MM.1S (cell line): ENCODE measurements around the gene KLF15.

Experiments
- DNase-seq: peaks from one replicate; pipeline ENCODE4 v3.0.0-alpha.2; 2015
- H2AFZ ChIP-seq: fragments of 300-600 bp; sonication (generic); 2 replicates; pipeline ENCODE4 v1.6.0; 2016; ENCODE audit warnings: antibody characterized with exemption, low read length
- H3F3A ChIP-seq: fragments of 300-600 bp; sonication (generic); 2 replicates; pipeline ENCODE4 v1.6.1; 2016; ENCODE audit warnings: mild to moderate bottlenecking, antibody characterized with exemption, low read length, moderate library complexity, mixed read lengths; ENCODE audit not compliant: insufficient read depth
- H3K27ac ChIP-seq: fragments of 300-600 bp; sonication (generic); 2 replicates; pipeline ENCODE4 v1.5.1; 2016; ENCODE audit warnings: mild to moderate bottlenecking, low read length
- H3K27me3 ChIP-seq: fragments of 300-600 bp; sonication (generic); replicated peaks from 2 replicates; pipeline ENCODE4 v1.6.0; 2016; ENCODE audit warnings: low read length; ENCODE audit not compliant: insufficient read depth
- H3K36me3 ChIP-seq: fragments of 300-600 bp; sonication (generic); replicated peaks from 2 replicates; pipeline ENCODE4 v1.6.1; 2016; ENCODE audit warnings: mild to moderate bottlenecking, low read length, mixed read lengths; ENCODE audit not compliant: insufficient read depth
- H3K4me1 ChIP-seq: fragments of 300-600 bp; sonication (generic); 2 replicates; pipeline ENCODE4 v1.6.1; 2016; ENCODE audit warnings: low read length, mixed read lengths
- H3K4me2 ChIP-seq: fragments of 300-600 bp; sonication (generic); 2 replicates; pipeline ENCODE4 v1.6.0; 2016; ENCODE audit warnings: low read depth, low read length
- H3K4me3 ChIP-seq: fragments of 300-600 bp; sonication (generic); 2 replicates; pipeline ENCODE4 v1.5.1; 2016; ENCODE audit warnings: low read length, mixed read lengths
- H3K79me2 ChIP-seq: fragments of 300-600 bp; sonication (generic); 2 replicates; pipeline ENCODE4 v1.6.1; 2016; ENCODE audit warnings: mixed run types, low read length, mixed read lengths
- H3K9ac ChIP-seq: fragments of 300-600 bp; sonication (generic); 2 replicates; pipeline ENCODE4 v1.6.1; 2016; ENCODE audit warnings: low read length, mixed read lengths
- H3K9me2 ChIP-seq: fragments of 300-600 bp; sonication (generic); replicated peaks from 2 replicates; pipeline ENCODE4 v1.6.1; 2016; ENCODE audit warnings: mild to moderate bottlenecking, low read length, mixed read lengths; ENCODE audit not compliant: insufficient read depth
- H3K9me3 ChIP-seq: fragments of 300-600 bp; sonication (generic); replicated peaks from 2 replicates; pipeline ENCODE4 v1.6.1; 2016; ENCODE audit warnings: mild to moderate bottlenecking, low read length, mixed read lengths; ENCODE audit not compliant: insufficient read depth
- H4K20me1 ChIP-seq: fragments of 300-600 bp; sonication (generic); 2 replicates; pipeline ENCODE4 v1.6.1; 2016; ENCODE audit warnings: mild to moderate bottlenecking, low read length, moderate library complexity, mixed read lengths; ENCODE audit not compliant: insufficient read depth
- CTCF ChIP-seq: fragments of 300-600 bp; sonication (generic); IDR thresholded peaks from 2 replicates; pipeline ENCODE4 v1.5.1; 2016; ENCODE audit warnings: antibody characterized with exemption, low read length, mixed read lengths
- EZH2 ChIP-seq: fragments of 300-600 bp; sonication (generic); optimal IDR thresholded peaks from 2 replicates; pipeline ENCODE3; 2017; ENCODE audit warnings: low read depth, mild to moderate bottlenecking, antibody characterized with exemption, low read length, mixed read lengths
- EZH2phosphoT487 ChIP-seq: fragments of 300-600 bp; sonication (generic); IDR thresholded peaks from 2 replicates; pipeline ENCODE4 v1.6.1; 2018; ENCODE audit warnings: antibody characterized with exemption, low read length

KLF15 gene

GRCh38 chr3:126314790-126315658 lies 42.2 kb downstream of the KLF15 start:
- no peaks in the 10 kb centered on the region for H3K9me2 ChIP-seq
- H2AFZ ChIP-seq: no peak overlapping the region
- DNase-seq: no peak
- no peak overlapping the region for H3K27ac ChIP-seq
- no peaks in the 10 kb centered on the region for H3F3A ChIP-seq
- no peak overlapping the region for H3K4me3 ChIP-seq
- no peaks in the 10 kb centered on the region for H3K79me2 ChIP-seq
- no peak overlapping the region for H3K9ac ChIP-seq
- no peaks in the 10 kb centered on the region for H4K20me1 ChIP-seq
- H3K27me3 ChIP-seq: no peaks in the 10 kb centered on the region
- no peaks in the 10 kb centered on the region for H3K9me3 ChIP-seq
- H3K4me1 ChIP-seq: no peaks in the 10 kb centered on the region
- no peak overlapping the region for H3K4me2 ChIP-seq
- no peak for TF ChIP-seq EZH2phosphoT487
- TF ChIP-seq CTCF: no peak
- no peak for TF ChIP-seq EZH2
- H3K36me3 ChIP-seq: no peaks in the 10 kb centered on the region

- H3K4me1 ChIP-seq: no peaks in the 10 kb centered on the region
- H3K9me3 ChIP-seq: no peaks in the 10 kb centered on the region
- H3K9me2 ChIP-seq: no peaks in the 10 kb centered on the region
- no peaks in the 10 kb centered on the region for H3K36me3 ChIP-seq
- no peaks in the 10 kb centered on the region for H3K79me2 ChIP-seq
- DNase-seq: no peak
- no peak overlapping the region for H2AFZ ChIP-seq
- no peak overlapping the region for H3K4me2 ChIP-seq
- H3F3A ChIP-seq: no peaks in the 10 kb centered on the region
- no peaks in the 10 kb centered on the region for H3K27me3 ChIP-seq
- no peaks in the 10 kb centered on the region for H4K20me1 ChIP-seq
- no peak overlapping the region for H3K4me3 ChIP-seq
- TF ChIP-seq CTCF: no peak
- TF ChIP-seq EZH2: no peak
- no peak for TF ChIP-seq EZH2phosphoT487
- no peak overlapping the region for H3K9ac ChIP-seq
- no peak overlapping the region for H3K27ac ChIP-seq
These were observed 42.9 kb downstream of the KLF15 start for GRCh38 chr3:126314305-126314789.

GRCh38 chr3:126313580-126314304 lies 43.5 kb downstream of the KLF15 start:
- Histone ChIP-seq H3K4me1 (no peaks in the 10 kb centered on the region), H3K9ac (no peak overlapping the region), H3F3A (no peaks in the 10 kb centered on the region), H3K27ac (no peak overlapping the region), H3K9me3 (no peaks in the 10 kb centered on the region), H3K27me3 (no peaks in the 10 kb centered on the region), H3K9me2 (no peaks in the 10 kb centered on the region), H2AFZ (no peak overlapping the region), H4K20me1 (no peaks in the 10 kb centered on the region), H3K4me3 (no peak overlapping the region), H3K4me2 (no peak overlapping the region), H3K79me2 (no peaks in the 10 kb centered on the region), H3K36me3 (no peaks in the 10 kb centered on the region)
- TF ChIP-seq CTCF (no peak), EZH2phosphoT487 (no peak), EZH2 (no peak)
- DNase-seq: no peak
